HepG2 (cell line): Measurements from ENCODE around the gene GPS1. TPM values are rescaled to one million over a fixed set of nuclear protein-coding genes. Genes with fewer than 3 reads are reported as not detected.

Experiments used
- ATF6 ChIP-seq: sonication (generic); formaldehyde crosslinking; conservative IDR thresholded peaks from 2 replicates; pipeline ENCODE4 v1.4.0; 2020; ENCODE audit warnings: missing genetic modification reagents
- LRRFIP1 ChIP-seq: sonication (generic); formaldehyde crosslinking; conservative IDR thresholded peaks from 2 replicates; pipeline ENCODE4 v1.4.0; 2020; ENCODE audit warnings: missing genetic modification reagents
- SIN3B ChIP-seq: fragments of 150-350 bp; IDR thresholded peaks from 2 replicates; pipeline ENCODE4 v1.6.1; 2014; ENCODE audit warnings: low read length
- XBP1 ChIP-seq: sonication (generic); formaldehyde crosslinking; IDR thresholded peaks from 2 replicates; pipeline ENCODE4 v1.5.0; 2020; ENCODE audit warnings: missing genetic modification reagents
- ZFP1 ChIP-seq: IDR thresholded peaks from 2 replicates; pipeline ENCODE4 v1.6.1; 2016
- ZFP91 ChIP-seq: sonication (generic); formaldehyde crosslinking; IDR thresholded peaks from 2 replicates; pipeline ENCODE4 v1.9.0; 2022; ENCODE audit warnings: missing genetic modification reagents, mild to moderate bottlenecking, borderline replicate concordance
- ZNF143 ChIP-seq: sonication (generic); formaldehyde crosslinking; IDR thresholded peaks from 2 replicates; pipeline ENCODE4 v1.4.0; 2020; ENCODE audit warnings: missing genetic modification reagents
- ZNF274 ChIP-seq: sonication (generic); formaldehyde crosslinking; IDR thresholded peaks from 2 replicates; pipeline ENCODE4 v1.5.1; 2020; ENCODE audit warnings: mild to moderate bottlenecking, missing genetic modification reagents
- ZNF280B ChIP-seq: sonication (generic); formaldehyde crosslinking; IDR thresholded peaks from 2 replicates; pipeline ENCODE4 v1.5.0; 2020; ENCODE audit warnings: missing genetic modification reagents, mild to moderate bottlenecking, borderline replicate concordance
- ZNF383 ChIP-seq: sonication (generic); formaldehyde crosslinking; IDR thresholded peaks from 2 replicates; pipeline ENCODE4 v1.4.0; 2020; ENCODE audit warnings: missing genetic modification reagents, mild to moderate bottlenecking, borderline replicate concordance
- ZNF446 ChIP-seq: sonication (generic); formaldehyde crosslinking; IDR thresholded peaks from 2 replicates; pipeline ENCODE4 v1.5.0; 2020; ENCODE audit warnings: mild to moderate bottlenecking, missing genetic modification reagents
- ZNF619 ChIP-seq: sonication (generic); formaldehyde crosslinking; IDR thresholded peaks from 2 replicates; pipeline ENCODE4 v1.4.0; 2020; ENCODE audit warnings: mild to moderate bottlenecking, missing genetic modification reagents
- ZNF800 ChIP-seq: sonication (generic); formaldehyde crosslinking; IDR thresholded peaks from 2 replicates; pipeline ENCODE4 v1.4.0; 2020; ENCODE audit warnings: missing genetic modification reagents
- ZNF841 ChIP-seq: sonication (generic); formaldehyde crosslinking; IDR thresholded peaks from 2 replicates; pipeline ENCODE4 v1.8.1; 2023; ENCODE audit warnings: missing genetic modification reagents, borderline replicate concordance
- ZNF883 ChIP-seq: sonication (generic); formaldehyde crosslinking; IDR thresholded peaks from 2 replicates; pipeline ENCODE4 v1.5.1; 2020; ENCODE audit warnings: mild to moderate bottlenecking, missing genetic modification reagents; ENCODE audit errors: not compliant biosample characterization
- ZSCAN5A ChIP-seq: sonication (generic); formaldehyde crosslinking; IDR thresholded peaks from 2 replicates; pipeline ENCODE4 v1.8.0; 2022; ENCODE audit warnings: mild to moderate bottlenecking, missing genetic modification reagents, borderline replicate concordance
- ZSCAN9 ChIP-seq: IDR thresholded peaks from 2 replicates; pipeline ENCODE4 v1.6.1; 2016; ENCODE audit warnings: borderline replicate concordance
- polyA plus RNA-seq, 8 experiments: library from polyadenylated mRNA; depleted of rRNA in 3 of 8; stranded (reverse) in 7 of 8; unstranded in 1 of 8; fragments of >200 nt; fragmentation: Illumina TruSeq in 4 of 8; extraction: Trizol in 4 of 8; gene quantifications; 2 replicates each; pipeline versions ENCODE4 v1.2.1 to v1.2.3, GENCODE V29; 2011 to 2016; ENCODE audit warnings: low read depth in 4 of 8, missing spikeins in 1 of 8, mixed read lengths in 1 of 8; ENCODE audit not compliant: insufficient read depth in 1 of 8
- total RNA-seq, 5 experiments: library from RNA; depleted of rRNA; stranded (reverse); fragments of >200 nt; fragmentation: Illumina TruSeq; extraction: Trizol; gene quantifications; 2 replicates each; pipeline ENCODE4 v1.2.3, GENCODE V29; 2016; ENCODE audit warnings: low read depth in 1 of 5

GPS1 gene
- total and polyA plus RNA-seq, 2 of the 13 experiments (the other 11 are each of a cell fraction or from before 2014, with no cell fraction given) = 124 to 128 TPM

- TF ChIP-seq ZNF800 (CRISPR knock-in tag) = no peak
- peak; percentile 80 for TF ChIP-seq ZSCAN9 (CRISPR knock-in tag)
- no peak for TF ChIP-seq ZNF883 (CRISPR knock-in tag)
- TF ChIP-seq ZNF280B (CRISPR knock-in tag) = peak; percentile 92
- TF ChIP-seq ZFP1 (CRISPR knock-in tag) = no peak; the same call in 1 of the 2 replicates
- TF ChIP-seq ZNF619 (CRISPR knock-in tag) = peak; percentile 90
- no peak for TF ChIP-seq ZNF274 (CRISPR knock-in tag)
- TF ChIP-seq XBP1 = no peak
- TF ChIP-seq ZFP91 (CRISPR knock-in tag) = peak; percentile 78; the same call in 1 of the 2 replicates
- TF ChIP-seq ZNF446 = no peak
- TF ChIP-seq ZNF383 (CRISPR knock-in tag) = no peak
- TF ChIP-seq ZNF143 (CRISPR knock-in tag) = no peak
- TF ChIP-seq SIN3B = no peak
- peak; percentile 76; the same call in 1 of the 2 replicates for TF ChIP-seq ZSCAN5A
- TF ChIP-seq ZNF841 (CRISPR knock-in tag) = no peak
- TF ChIP-seq ATF6 (CRISPR knock-in tag) = no peak
- TF ChIP-seq LRRFIP1 = no peak
Observed at GRCh38 chr17:82101767-82102679, 50.3 kb downstream of the GPS1 start (continued).
